Breast epithelium (tissue), 4 donors: ENCODE data around the gene LHX1. TPM values are rescaled to one million over a fixed set of nuclear protein-coding genes. Genes with fewer than 3 reads are reported as not detected.

ENCODE experiments used
- DNase-seq, 2 donors: peaks; one replicate each; pipeline ENCODE4 v3.0.0-alpha.2; 2019; ENCODE audit warnings: low spot score in 2 of 2
- H3K27ac ChIP-seq, 2 donors: fragments of 200-600 bp; sonication (generic) in 1 of 2; one replicate each; pipeline ENCODE4 v1.5.1; 2016 to 2019; ENCODE audit warnings: mild to moderate bottlenecking in 1 of 2
- H3K27me3 ChIP-seq, 2 donors: fragments of 200-600 bp; sonication (generic) in 1 of 2; one replicate each; pipeline versions ENCODE4 v1.5.1 to v1.6.0; 2017 to 2019; ENCODE audit warnings: control low read depth in 1 of 2, mild to moderate bottlenecking in 1 of 2
- H3K36me3 ChIP-seq: fragments of 200-600 bp; one replicate; pipeline ENCODE4 v1.5.1; 2019
- H3K4me1 ChIP-seq, 2 donors: fragments of 200-600 bp; sonication (generic); one replicate each; pipeline ENCODE4 v1.5.1; 2016 to 2019; ENCODE audit warnings: control low read depth in 1 of 2
- H3K4me3 ChIP-seq, 3 donors: fragments of 200-600 bp; sonication (generic); 1 replicate in 2 of 3; 2 replicates in 1 of 3; pipeline ENCODE4 v1.5.1; 2016 to 2019; ENCODE audit warnings: mild to moderate bottlenecking in 3 of 3, moderate library complexity in 2 of 3
- H3K9me3 ChIP-seq, 2 donors: fragments of 200-600 bp; sonication (generic) in 1 of 2; one replicate each; pipeline ENCODE4 v1.5.1; 2016 to 2019; ENCODE audit warnings: control low read depth in 1 of 2
- POLR2A ChIP-seq: fragments of 450-650 bp; IDR thresholded peaks from one replicate; pipeline ENCODE4 v1.6.1; 2016; ENCODE audit warnings: antibody characterized with exemption, mild to moderate bottlenecking, moderate library complexity
- POLR2AphosphoS5 ChIP-seq, 3 donors: sonication (generic); formaldehyde crosslinking; IDR thresholded peaks; one replicate each; pipeline ENCODE4 v1.6.1; 2017; ENCODE audit warnings: antibody characterized with exemption in 3 of 3
- intact Hi-C: fragments of 100-400 bp; cut with DNase I; formaldehyde crosslinking; loops from one replicate; pipeline ENCODE4 v1.15.1; 2023; ENCODE audit warnings: low total_unique reads
- total RNA-seq, 3 donors: library from RNA; depleted of rRNA; stranded (reverse); fragments of >200 nt; gene quantifications; one replicate each; pipeline ENCODE4 v1.1.0, GENCODE V29; 2016
- TF ChIP-seq, protein P1 (sequence below), 3 donors: fragments of 450-650 bp; IDR thresholded peaks; one replicate each; pipeline ENCODE4 v1.5.1; 2016 to 2017; ENCODE audit warnings: antibody characterized with exemption in 3 of 3, mild to moderate bottlenecking in 3 of 3, moderate library complexity in 3 of 3

Gene LHX1
- total RNA-seq, 3 donors from 2014 or later = not detected

DNA sequence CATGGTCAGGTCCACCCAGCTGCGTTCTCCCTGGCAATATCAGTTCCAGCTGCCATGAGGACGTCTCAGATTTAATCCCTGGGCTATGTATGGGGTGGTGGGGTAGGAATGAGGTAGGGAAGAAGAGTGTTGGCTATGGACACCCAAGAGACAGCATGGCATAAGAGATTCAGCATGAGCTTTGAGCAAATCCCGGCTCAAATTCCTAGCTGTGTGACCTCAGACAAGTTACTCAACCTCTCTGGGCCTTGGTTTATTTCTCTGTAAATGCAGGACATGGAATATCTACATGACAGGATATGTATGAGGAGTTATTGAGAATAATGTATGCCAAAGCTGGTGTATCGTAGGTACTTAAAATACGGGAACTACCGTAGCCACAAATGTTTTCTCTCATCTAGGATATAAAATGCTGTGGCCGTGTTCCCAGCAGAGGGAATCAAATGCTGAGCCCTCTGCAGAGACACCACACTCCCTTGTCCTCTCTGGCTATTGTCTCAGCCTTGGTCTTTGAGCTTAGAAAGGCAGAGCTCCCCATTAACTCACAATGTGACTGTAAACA, 17.8 kb upstream of the LHX1 start:
- H3K27ac ChIP-seq = no peak overlapping the region
- intact Hi-C loops = no loop called here
- H3K4me3 ChIP-seq = no peak overlapping the region
- TF ChIP-seq, protein P1, sequence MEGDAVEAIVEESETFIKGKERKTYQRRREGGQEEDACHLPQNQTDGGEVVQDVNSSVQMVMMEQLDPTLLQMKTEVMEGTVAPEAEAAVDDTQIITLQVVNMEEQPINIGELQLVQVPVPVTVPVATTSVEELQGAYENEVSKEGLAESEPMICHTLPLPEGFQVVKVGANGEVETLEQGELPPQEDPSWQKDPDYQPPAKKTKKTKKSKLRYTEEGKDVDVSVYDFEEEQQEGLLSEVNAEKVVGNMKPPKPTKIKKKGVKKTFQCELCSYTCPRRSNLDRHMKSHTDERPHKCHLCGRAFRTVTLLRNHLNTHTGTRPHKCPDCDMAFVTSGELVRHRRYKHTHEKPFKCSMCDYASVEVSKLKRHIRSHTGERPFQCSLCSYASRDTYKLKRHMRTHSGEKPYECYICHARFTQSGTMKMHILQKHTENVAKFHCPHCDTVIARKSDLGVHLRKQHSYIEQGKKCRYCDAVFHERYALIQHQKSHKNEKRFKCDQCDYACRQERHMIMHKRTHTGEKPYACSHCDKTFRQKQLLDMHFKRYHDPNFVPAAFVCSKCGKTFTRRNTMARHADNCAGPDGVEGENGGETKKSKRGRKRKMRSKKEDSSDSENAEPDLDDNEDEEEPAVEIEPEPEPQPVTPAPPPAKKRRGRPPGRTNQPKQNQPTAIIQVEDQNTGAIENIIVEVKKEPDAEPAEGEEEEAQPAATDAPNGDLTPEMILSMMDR (IDR thresholded peaks at IDR 0.05) = no peak
- no peak for TF ChIP-seq POLR2A
- TF ChIP-seq POLR2AphosphoS5 (IDR thresholded peaks at IDR 0.05) = no peak
- DNase-seq = no peak
- no peaks in the 10 kb centered on the region for H3K36me3 ChIP-seq
- no peaks in the 10 kb centered on the region for H3K4me1 ChIP-seq
- H3K27me3 ChIP-seq = peaks cover 0 to 19% of the 10 kb centered on the region in 2 donors
- no peaks in the 10 kb centered on the region for H3K9me3 ChIP-seq

DNA sequence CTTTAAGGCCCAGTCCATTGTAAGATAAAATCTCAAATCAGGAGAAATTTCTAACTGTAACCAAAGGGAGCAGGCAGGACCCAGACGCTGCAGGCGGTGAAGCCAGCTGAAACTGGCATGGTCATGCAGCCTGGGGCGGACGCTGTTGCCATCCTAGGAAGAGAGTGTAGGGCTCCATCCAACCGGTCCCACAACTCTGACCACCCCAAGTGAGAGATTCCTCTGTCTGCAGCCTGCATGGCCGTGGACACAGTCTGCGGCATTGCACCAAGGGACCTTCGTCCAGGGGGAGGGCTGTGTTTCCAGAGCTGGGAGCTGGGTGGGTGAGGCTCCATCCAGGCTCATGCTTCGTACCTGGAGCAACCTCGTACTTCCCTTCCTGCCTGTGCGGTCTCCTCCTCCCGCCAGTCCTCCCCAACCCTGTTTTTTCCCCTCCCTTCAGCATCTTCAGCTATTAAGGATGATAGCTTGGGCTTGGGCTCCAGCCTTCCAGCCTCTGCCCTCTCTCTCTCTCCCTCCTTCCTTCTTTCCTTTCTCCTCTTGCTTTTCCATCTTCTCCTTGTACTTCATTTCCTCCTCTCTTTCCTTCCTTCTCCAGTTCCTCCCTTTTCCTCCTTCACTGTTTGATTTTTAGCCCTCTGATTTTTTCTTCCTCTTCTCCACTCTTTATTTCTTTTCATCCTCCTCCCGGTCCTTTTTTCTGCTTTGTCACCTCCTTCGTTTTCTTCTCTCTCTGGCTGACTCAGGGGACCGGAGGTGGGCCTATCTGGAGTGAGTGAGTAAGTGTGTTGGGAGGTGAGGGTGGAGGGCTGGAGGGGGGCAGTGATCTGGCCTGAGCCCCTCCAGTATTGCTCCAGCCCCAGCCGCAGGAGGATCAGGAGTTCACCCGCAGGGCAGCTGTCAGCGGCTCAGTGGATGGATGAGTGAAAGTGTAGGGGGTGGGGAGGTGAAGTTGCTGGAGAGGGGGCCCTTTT, 17.0 kb upstream of the LHX1 start:
- TF ChIP-seq POLR2AphosphoS5 (IDR thresholded peaks at IDR 0.05) = no peak
- TF ChIP-seq, protein P1 (IDR thresholded peaks at IDR 0.05) = no peak
- TF ChIP-seq POLR2A = no peak
- Histone ChIP-seq H3K27me3 (peaks cover 0 to 19% of the 10 kb centered on the region in 2 donors), H3K27ac (no peak overlapping the region), H3K4me1 (no peaks in the 10 kb centered on the region), H3K9me3 (no peaks in the 10 kb centered on the region), H3K4me3 (no peak overlapping the region), H3K36me3 (no peaks in the 10 kb centered on the region)
- intact Hi-C loops = no loop called here
- DNase-seq = no peak

DNA sequence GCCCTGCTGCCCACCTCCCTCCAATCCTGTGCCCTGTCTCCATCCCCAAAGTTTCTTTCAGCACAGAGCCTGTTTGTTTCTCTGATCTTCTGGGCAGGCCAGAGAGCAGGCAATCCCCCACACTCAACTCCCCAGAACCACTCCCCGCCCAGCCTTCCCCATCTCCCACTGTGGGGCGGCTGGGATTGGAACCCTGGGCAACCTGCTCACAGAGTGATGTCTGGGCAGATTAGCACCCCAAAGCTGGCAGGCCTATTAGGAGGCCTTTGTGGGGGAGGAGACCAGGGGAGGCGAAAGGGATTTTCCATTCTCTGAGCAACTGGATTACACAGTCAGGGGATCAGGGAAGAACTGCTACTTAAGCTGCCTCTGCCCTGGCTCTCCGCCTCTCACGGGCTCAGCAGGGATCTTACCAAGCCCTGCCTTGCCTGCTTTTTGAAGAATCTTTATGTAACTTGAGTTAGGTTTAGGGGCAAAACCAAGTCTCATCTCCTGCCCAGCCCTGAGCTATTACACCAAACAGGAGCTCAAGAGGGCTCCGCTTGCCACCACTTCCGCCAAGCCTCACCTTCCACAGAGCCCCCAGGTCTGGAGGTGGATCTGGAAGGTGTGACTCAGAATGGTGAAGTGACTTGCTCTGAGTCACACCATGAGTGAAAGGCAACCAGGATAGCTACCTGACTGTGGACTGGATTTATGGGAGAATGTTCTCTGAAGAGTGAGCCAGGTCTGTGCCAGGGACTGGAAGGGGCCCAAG, 16.0 kb upstream of the LHX1 start:
- Histone ChIP-seq H3K27me3 (peaks cover 0 to 21% of the 10 kb centered on the region in 2 donors), H3K4me3 (no peak overlapping the region), H3K4me1 (no peaks in the 10 kb centered on the region), H3K36me3 (no peaks in the 10 kb centered on the region), H3K27ac (no peak overlapping the region), H3K9me3 (no peaks in the 10 kb centered on the region)
- TF ChIP-seq POLR2A (no peak), POLR2AphosphoS5 (IDR thresholded peaks at IDR 0.05) (no peak)
- TF ChIP-seq, protein P1 (IDR thresholded peaks at IDR 0.05) = no peak
- intact Hi-C loops = no loop called here
- no peak for DNase-seq

DNA sequence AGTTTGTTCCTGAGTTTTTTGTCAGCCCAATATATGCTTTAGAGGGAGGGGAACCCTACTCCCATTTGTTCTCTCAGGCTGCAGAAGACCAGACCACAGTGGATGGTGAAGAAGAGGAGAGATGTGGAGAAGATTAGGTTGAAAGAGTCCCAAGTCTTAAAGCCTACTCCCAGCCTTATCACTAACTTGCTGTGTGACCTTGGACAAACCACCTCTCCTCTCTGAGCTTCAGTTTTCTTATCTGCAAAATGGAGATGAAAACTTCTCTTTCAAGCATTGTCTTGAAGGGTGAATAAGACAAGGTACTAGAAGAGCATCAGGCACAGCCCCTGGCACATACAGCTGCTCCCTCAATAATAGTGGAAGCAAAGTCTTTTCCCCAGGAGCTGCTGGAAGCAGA, 15.1 kb upstream of the LHX1 start:
- intact Hi-C loops = no loop called here
- TF ChIP-seq POLR2AphosphoS5 (IDR thresholded peaks at IDR 0.05) = no peak
- TF ChIP-seq, protein P1 (IDR thresholded peaks at IDR 0.05) = no peak
- no peak for TF ChIP-seq POLR2A
- no peak overlapping the region for H3K27ac ChIP-seq
- no peak for DNase-seq
- H3K4me3 ChIP-seq = no peak overlapping the region
- H3K36me3 ChIP-seq = no peaks in the 10 kb centered on the region
- no peaks in the 10 kb centered on the region for H3K4me1 ChIP-seq
- H3K9me3 ChIP-seq = no peaks in the 10 kb centered on the region
- H3K27me3 ChIP-seq = peaks cover 0 to 27% of the 10 kb centered on the region in 2 donors
